OCI-LY7 (cell line): ENCODE measurements around the gene STPG4. TPM values are rescaled to one million over a fixed set of nuclear protein-coding genes. Genes with fewer than 3 reads are reported as not detected.

ENCODE experiments used
- BruUV-seq: library from RNA; stranded (reverse); fragments of 400-500 nt; replicated peaks from 2 replicates; lab custom pipeline; 2021; lab: Mats Ljungman, UMichigan
- CTCF ChIA-PET: fragments of 300-600 bp; sonication (Branson Sonifier 250); formaldehyde crosslinking; loops from one replicate; lab custom pipeline; 2022; ENCODE audit warnings: antibody characterized with exemption; ENCODE audit not compliant: unreplicated experiment; lab: Charles Lee
- POLR2A ChIA-PET: fragments of 300-600 bp; sonication (Branson Sonifier 250); formaldehyde crosslinking; loops from one replicate; lab custom pipeline; 2022; ENCODE audit warnings: antibody characterized with exemption; lab: Charles Lee
- DNase-seq: peaks from one replicate; pipeline ENCODE4 v3.0.0-alpha.2; 2015; ENCODE audit warnings: low spot score
- H2AFZ ChIP-seq: fragments of 200-600 bp; sonication (generic), shearing (Covaris generic); 2 replicates; pipeline ENCODE4 v1.6.1; 2014; ENCODE audit warnings: mild to moderate bottlenecking, antibody characterized with exemption, low read length, moderate library complexity
- H3K27ac ChIP-seq: fragments of 200-600 bp; sonication (generic); 2 replicates; pipeline ENCODE4 v1.5.1; 2014; ENCODE audit warnings: mixed run types, low read depth, mild to moderate bottlenecking, moderate library complexity, low read length, inconsistent platforms; ENCODE audit not compliant: poor library complexity, severe bottlenecking
- H3K36me3 ChIP-seq: fragments of 200-600 bp; sonication (generic); 2 replicates; pipeline ENCODE4 v1.6.1; 2014; ENCODE audit warnings: mild to moderate bottlenecking, antibody characterized with exemption, low read length, moderate library complexity, mixed read lengths; ENCODE audit not compliant: insufficient read depth
- H3K4me1 ChIP-seq: fragments of 200-600 bp; sonication (generic); 2 replicates; pipeline ENCODE4 v1.5.1; 2014; ENCODE audit warnings: mild to moderate bottlenecking, low read length; ENCODE audit not compliant: insufficient read depth, poor library complexity, severe bottlenecking
- H3K4me2 ChIP-seq: fragments of 200-600 bp; sonication (generic); 2 replicates; pipeline ENCODE4 v1.6.1; 2014; ENCODE audit warnings: mild to moderate bottlenecking, low read length
- H3K4me3 ChIP-seq: fragments of 200-600 bp; sonication (generic); 2 replicates; pipeline ENCODE4 v1.5.1; 2014; ENCODE audit warnings: mild to moderate bottlenecking, low read depth, low read length; ENCODE audit not compliant: poor library complexity, severe bottlenecking
- H3K79me2 ChIP-seq: fragments of 200-600 bp; sonication (generic); 2 replicates; pipeline ENCODE4 v1.6.1; 2016; ENCODE audit warnings: low read depth, mild to moderate bottlenecking, low read length, moderate library complexity, mixed read lengths; ENCODE audit not compliant: insufficient read depth
- H3K9me2 ChIP-seq: fragments of 200-600 bp; sonication (generic); 2 replicates; pipeline ENCODE4 v1.6.1; 2016; ENCODE audit warnings: mild to moderate bottlenecking, low read length, mixed read lengths; ENCODE audit not compliant: insufficient read depth
- H3K9me3 ChIP-seq: fragments of 200-600 bp; sonication (generic); 2 replicates; pipeline ENCODE4 v1.6.1; 2014; ENCODE audit warnings: mild to moderate bottlenecking, mixed run types, low read length, mixed read lengths
- H4K20me1 ChIP-seq: fragments of 200-600 bp; sonication (generic); 2 replicates; pipeline ENCODE4 v1.6.1; 2014; ENCODE audit warnings: mild to moderate bottlenecking, antibody characterized with exemption, low read length, moderate library complexity, mixed read lengths; ENCODE audit not compliant: insufficient read depth
- CTCF ChIP-seq: fragments of 200-600 bp; sonication (generic); conservative IDR thresholded peaks from 2 replicates; pipeline ENCODE4 v1.5.1; 2014; ENCODE audit warnings: mild to moderate bottlenecking, antibody characterized with exemption, low read length, moderate library complexity, mixed read lengths
- EZH2phosphoT487 ChIP-seq: fragments of 200-600 bp; sonication (generic); IDR thresholded peaks from 2 replicates; pipeline ENCODE4 v1.6.1; 2018; ENCODE audit warnings: low read depth, borderline replicate concordance, mild to moderate bottlenecking, mixed run types, antibody characterized with exemption, low read length, moderate library complexity, mixed read lengths
- intact Hi-C: fragments of 100-400 bp; cut with micrococcal nuclease; formaldehyde crosslinking; loops from one replicate; pipeline ENCODE4 v1.10.0; 2022; ENCODE audit not compliant: unreplicated experiment
- total RNA-seq, 2 experiments: library from RNA; depleted of rRNA in 1 of 2; stranded (reverse); fragments of >200 nt in 1 of 2; shearing (Covaris generic) in 1 of 2; gene quantifications; 2 replicates each; pipeline ENCODE4 v1.2.3, GENCODE V29; 2014 to 2022

Gene STPG4
- total RNA-seq, 2 experiments from 2014 or later, result 0.68 TPM; not detected in 1

GRCh38 chr2:47196499-47196898 lies 41.4 kb upstream of the STPG4 start:
- no peak for DNase-seq
- intact Hi-C loops, result no loop called here
- H3K36me3 ChIP-seq, result no peaks in the 10 kb centered on the region
- H3K27ac ChIP-seq, result no peak overlapping the region
- CTCF ChIA-PET, result no interaction called here
- H3K4me2 ChIP-seq, result no peak overlapping the region
- no peaks in the 10 kb centered on the region for H4K20me1 ChIP-seq
- BruUV-seq, result no TSS peak
- H3K4me1 ChIP-seq, result no peaks in the 10 kb centered on the region
- no peak for TF ChIP-seq CTCF
- TF ChIP-seq EZH2phosphoT487, result no peak
- no peak overlapping the region for H3K4me3 ChIP-seq
- no peak overlapping the region for H2AFZ ChIP-seq
- no peaks in the 10 kb centered on the region for H3K9me3 ChIP-seq
- POLR2A ChIA-PET, result interaction anchor here (0.6 to 1.2 kb wide), 5 partner anchors 24 to 1161 kb away, joined by 3 to 4 read pairs (median 3); no protein-coding TSS in a partner anchor
- H3K9me2 ChIP-seq, result no peaks in the 10 kb centered on the region
- H3K79me2 ChIP-seq, result no peaks in the 10 kb centered on the region

DNA sequence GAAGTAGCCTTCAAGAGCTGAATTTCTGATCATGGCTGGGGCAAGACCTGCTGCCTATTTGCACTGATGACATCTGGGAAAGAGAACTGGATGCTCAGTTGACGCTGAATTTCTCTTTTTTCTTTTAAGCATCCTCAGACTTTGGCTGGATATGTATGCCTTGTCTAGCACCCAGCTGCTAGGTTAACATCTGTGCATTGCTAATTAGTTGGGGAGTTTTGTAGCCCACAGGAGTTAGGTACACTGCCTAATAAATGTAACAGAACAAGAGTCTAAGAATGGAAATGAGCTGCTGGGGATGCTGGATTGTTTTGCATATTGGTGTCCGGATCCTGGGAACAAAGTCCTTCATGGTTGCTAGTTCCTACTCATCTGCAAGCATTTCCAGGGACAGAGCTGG lies 40.9 kb upstream of the STPG4 start:
- CTCF ChIA-PET, result no interaction called here
- Histone ChIP-seq H3K9me2 (no peaks in the 10 kb centered on the region), H3K79me2 (no peaks in the 10 kb centered on the region), H3K4me2 (no peak overlapping the region), H3K4me1 (no peaks in the 10 kb centered on the region), H4K20me1 (no peaks in the 10 kb centered on the region), H2AFZ (no peak overlapping the region), H3K4me3 (no peak overlapping the region), H3K36me3 (no peaks in the 10 kb centered on the region), H3K27ac (no peak overlapping the region), H3K9me3 (no peaks in the 10 kb centered on the region)
- TF ChIP-seq CTCF (no peak), EZH2phosphoT487 (no peak)
- POLR2A ChIA-PET, result interaction anchor here (0.6 to 1.8 kb wide), 4 partner anchors 15 to 1162 kb away, joined by 4 to 6 read pairs (median 5); no protein-coding TSS in a partner anchor
- no TSS peak for BruUV-seq
- no peak for DNase-seq
- intact Hi-C loops, result no loop called here

GRCh38 chr2:47195148-47195547 lies 40.0 kb upstream of the STPG4 start:
- Histone ChIP-seq H3K4me2 (no peak overlapping the region), H3K27ac (no peak overlapping the region), H3K9me2 (no peaks in the 10 kb centered on the region), H2AFZ (no peak overlapping the region), H3K4me1 (no peaks in the 10 kb centered on the region), H3K4me3 (no peak overlapping the region), H4K20me1 (no peaks in the 10 kb centered on the region), H3K9me3 (no peaks in the 10 kb centered on the region), H3K79me2 (no peaks in the 10 kb centered on the region), H3K36me3 (no peaks in the 10 kb centered on the region)
- TF ChIP-seq EZH2phosphoT487, result no peak
- TF ChIP-seq CTCF, result no peak
- no peak for DNase-seq
- no TSS peak for BruUV-seq
- intact Hi-C loops, result no loop called here
- CTCF ChIA-PET, result no interaction called here
- POLR2A ChIA-PET, result interaction anchor here (0.6 to 1.8 kb wide), 3 partner anchors 14 to 663 kb away, joined by 3 to 6 read pairs (median 3); no protein-coding TSS in a partner anchor
